Germinal center (tissue), 1 donor: ENCODE results near the gene SLIT1.
A peak's percentile ranks its signal among the peaks of the same experiment; 100 is the strongest.

ENCODE experiments used
- DNase-seq: peaks from one replicate; pipeline ENCODE4 v3.0.0; 2012; ENCODE audit warnings: mixed read lengths, low spot score

SLIT1 gene

DNA sequence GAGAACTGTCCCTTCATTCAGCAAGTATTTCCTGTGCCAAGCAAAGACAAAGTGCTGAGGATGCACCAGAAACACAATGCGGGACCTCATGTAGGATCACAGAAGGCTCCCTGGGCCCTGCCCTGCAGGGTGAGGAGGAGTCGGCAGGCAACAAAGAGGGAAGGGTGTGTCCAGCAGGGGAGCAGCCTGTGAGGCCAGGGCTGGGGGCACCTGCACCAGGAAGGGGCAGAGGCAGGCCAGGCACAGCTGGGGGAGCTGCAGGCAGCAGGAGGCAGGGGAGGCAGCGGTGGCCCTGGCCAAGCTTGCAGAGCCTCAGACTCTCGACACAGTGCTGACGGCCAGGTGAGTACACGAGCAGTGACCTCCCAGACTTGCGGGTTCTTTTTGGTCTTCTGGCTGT, 123.3 kb downstream of the SLIT1 start:
- DNase-seq = no peak

DNA sequence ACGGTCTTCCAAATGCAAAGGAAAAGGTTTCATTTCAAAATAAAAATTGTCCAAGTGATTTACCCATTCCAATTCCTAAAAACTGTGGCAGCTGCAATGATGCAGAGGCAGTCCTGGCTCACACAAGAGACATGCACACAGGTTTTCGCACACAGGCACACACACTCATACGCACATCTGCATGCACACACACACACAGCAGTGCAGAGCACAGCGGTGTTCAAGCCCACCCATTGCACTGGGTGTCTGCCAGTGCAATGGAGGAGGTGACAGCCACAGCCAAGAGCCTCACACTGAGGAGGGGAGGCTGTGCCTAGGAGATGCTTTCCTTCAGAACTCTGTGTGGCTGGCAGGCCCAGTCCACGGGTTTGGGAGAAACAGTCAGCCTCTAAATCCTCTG, 123.7 kb downstream of the SLIT1 start:
- no peak for DNase-seq

DNA sequence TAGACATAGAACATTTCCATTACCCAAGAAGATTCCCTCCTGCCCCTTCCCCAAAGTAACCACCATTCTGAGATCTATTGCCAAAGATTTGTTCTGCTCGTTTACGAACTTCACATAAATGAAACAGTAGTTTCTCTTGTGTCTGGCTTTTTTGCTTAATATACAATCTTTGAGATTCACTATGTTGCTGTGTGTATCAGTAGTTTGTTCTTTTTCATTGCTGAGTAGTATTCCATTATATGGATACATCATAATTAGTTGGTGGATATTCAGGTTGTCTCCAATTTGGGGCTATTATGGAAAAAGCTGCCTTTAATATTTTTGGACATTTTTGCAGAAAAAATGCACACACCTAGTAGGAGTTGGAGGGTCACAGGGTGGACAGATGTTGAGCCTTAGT, 124.3 kb downstream of the SLIT1 start:
- no peak for DNase-seq

DNA sequence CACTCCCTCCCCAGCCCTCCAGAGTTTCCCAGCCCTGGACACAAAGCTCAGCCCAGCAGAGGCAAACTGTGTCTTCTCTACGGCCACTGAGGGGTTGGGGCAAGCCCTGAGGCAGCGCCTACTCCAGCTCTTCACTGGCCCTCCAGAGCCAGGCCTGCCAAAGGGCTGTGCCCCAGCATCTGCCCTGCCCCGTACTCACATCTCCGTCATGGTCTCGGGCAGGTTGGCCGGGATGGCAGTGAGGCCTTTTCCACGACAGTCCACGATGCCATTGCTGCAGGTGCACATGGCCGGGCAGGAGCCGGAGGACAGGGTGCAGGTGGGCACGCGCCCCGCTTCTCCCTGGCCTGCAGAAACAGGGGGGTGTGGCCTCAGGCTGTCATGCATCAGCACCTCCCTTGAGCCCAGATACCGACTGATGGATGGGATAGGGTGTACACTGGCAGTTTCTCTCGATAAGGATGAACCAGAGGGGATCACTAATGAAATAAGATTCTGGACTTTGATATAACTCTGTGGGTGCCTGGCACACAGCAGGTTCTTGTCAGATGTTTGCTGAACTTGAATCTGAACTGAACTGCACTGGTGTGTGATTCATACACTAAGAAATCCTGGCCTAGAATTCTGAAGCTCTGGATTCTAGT, 125.2 kb downstream of the SLIT1 start:
- DNase-seq = no peak

DNA sequence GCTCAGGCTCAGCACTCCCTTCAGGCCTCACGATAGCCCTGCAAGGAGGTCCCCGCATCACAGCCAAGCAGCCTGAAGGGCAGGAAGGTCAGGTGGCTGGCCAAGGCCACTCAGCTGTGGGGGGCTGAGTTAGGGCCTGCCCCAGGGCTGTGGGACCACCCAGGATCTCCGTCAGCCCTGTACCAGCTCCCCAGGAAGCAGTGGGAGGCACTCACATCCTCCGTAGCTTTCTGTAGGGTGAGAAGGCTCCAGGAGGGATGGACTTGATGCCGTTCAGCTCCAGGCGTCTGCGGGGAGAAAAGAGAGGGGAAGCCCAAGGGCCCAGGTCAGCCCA, 125.9 kb downstream of the SLIT1 start:
- DNase-seq = no peak

DNA sequence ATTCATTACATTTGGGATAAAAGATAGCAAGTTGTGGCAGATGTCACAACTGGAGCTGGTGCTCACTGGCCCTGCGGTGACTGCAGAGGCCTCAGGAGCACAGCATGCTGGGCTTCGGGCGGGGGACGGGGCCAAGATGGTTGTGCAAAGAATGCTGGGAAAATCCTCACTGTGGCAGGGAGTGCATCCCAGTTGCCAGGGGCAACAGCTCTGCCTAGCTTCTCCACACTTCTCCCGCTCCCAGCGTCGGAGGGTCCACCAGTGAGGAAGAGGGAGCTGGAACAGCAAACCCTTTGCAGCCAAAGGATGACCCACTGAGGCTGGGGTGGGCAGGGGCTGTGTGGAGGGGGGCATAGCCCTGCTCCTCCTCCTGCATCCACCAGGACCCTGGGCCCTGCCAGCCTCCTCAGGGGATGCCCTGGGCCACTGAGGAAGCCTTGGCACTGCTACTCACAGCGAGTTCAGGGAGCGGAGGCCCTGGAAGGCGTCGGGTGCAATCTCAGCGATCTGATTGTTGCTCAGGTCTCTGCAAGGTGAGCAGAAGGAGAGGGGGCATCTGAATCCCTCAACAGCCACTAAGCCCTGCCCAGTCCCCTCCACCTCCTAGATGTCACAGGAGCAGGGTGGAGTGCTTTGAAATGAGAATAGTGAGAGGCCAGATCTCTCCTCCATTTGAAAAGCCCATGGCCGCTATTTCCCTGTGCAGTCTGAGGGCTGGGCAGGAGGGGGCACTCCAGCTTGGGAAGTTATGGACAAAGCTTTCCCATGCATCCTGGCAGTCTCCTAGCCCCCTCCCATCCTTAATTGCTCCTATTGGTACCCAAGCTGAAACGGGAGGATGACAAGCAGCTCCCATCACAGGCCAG, 126.5 kb downstream of the SLIT1 start:
- no peak for DNase-seq

DNA sequence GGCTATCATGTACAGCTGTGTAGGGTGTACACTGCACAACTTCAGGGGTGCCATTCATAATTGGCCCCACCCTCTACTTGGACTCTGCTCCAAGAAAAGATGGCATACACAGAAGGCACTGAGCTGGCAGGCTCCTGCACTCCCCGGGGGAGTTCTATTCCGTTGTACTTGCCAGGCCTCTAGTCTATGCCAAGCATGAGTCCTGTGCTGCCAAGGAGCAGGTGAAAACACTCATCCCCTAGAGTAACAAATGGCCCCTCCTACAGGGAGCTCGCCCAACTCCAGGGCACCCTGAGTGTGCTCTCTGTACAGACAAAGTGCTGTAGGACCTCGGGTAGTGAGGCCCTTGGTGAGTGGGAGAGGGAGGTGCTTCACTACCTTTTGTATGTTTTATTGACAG, 127.2 kb downstream of the SLIT1 start:
- DNase-seq = no peak

DNA sequence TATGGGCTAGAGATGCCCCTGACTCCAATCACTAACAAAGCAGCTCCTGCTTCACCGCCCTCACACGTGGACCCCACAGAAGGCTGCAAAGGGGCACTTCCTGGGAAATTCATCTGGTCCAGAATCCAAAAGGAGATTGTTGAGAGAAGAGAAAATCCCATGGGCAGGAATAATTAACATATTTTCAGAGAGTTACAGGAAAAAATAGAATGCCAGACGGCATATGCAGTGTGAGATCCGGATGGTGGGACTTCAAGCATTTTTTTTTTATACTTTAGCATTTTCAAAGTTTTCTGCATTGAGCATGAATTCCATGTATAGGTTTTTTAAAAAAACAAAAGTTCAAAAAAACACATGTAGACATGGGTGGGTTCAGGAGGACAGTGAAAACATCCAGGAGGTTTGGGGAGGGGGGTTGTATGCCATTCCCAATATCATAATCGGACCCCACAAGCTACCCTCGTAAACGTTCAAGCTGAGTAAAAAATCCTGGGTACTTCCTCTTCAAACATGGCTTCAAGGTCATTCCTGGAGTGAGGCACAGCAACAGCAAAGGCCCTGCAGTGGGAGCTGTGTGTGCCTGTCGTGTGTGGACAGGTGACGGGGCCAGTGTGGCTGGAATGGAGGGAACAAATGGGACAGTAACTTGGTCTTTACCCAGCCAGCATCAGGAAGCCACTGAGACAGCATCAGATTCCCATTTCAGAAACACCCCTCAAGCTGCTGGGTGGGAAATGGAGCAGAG, 128.1 kb downstream of the SLIT1 start:
- no peak for DNase-seq

DNA sequence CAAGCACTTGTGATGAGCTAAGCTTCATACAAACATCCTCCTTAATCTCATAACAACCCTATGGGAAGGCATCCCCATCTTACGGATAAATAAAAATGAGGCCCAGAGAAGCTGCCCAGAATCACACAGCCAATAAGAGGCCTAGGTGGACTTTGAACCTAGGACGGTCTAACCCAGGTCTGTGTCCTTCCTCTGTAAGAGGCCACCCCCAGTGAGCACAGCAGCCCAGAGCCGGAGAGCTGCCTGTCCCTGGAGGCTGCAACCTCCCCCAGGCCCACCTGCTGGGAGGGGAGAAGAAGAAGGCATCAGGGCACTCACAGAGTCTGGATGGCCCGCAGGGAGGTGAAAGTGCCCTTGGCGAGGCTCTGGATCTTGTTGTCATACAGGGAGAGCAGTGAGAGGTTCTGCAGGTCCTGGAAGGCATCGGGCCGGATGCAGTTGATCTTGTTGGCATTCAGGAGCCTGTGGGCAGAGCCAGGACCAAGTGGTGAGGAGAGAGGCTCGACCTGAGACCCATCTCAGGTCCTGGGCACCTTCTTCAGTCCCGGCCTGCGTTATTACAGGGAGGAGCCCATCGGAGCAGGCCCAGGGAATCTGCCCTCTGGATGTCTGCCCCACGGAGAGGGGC, 129.6 kb downstream of the SLIT1 start:
- DNase-seq = no peak

DNA sequence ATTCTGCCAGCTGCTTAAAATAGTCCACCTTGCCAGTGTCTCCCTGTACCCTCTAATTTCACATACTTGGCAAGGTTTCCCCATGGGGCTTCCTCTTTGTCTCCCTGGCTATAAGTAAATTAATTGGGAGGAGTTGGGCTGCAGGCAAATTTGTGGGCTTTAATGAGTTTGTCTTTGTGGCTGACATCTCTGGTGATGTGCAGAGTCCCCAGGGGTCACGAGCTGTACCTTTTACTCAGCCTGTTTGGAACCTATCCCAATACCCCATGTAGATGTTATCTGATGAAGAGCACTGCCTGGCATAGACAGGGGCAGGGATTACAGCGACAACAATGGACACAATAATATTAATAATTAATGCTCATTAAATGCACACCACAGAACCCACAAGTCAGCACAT, 132.5 kb downstream of the SLIT1 start:
- no peak for DNase-seq

DNA sequence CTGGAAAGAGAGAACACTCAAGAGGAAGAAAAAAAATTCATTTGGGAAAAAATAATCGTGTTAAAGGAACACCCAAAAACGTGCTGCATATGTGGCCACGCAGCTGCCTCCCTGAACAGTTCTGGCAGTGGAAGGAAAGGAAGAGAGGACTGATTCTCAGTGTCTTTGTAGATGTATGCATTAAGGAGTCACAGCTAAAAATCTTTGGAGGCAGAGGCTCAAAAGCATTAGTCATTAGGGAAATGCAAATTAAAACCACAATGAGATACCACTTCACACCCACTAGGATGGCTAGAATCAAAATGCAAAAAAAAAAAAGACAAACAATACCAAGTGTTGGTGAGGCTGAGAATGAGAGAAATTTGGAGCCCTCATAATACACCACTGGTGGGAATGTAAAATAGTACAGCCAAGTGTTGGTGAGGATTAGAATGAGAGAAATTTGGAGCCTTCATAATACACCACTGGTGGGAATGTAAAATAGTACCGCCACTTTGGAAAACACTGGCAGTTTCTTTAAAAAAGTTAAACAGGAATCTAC, 134.7 kb downstream of the SLIT1 start:
- no peak for DNase-seq

DNA sequence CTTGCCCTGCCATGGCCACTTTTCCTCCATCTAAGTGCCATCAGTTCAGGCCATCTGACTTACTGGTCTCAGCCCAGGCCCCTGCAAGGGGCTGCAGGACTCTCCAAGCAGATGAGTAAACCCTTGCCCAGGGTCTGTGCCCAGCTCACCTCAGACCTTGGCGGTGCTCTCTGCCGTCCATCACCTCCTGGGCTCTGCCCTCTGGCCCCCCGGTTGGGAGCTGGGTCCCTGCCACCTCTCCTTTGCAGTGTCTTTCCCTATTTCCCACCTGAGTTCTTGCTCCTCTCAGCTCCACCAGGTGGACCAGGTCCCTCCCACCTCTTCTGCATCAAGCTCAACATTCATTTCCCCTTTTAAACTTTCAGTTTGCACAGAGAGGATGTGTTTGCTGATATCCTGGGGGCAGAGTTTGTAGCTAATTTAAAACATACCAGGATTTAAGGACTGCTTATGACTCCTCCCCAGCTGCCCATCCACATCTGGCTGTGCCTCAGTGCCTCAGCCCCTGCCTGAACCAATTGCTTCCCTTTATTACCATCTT, 135.5 kb downstream of the SLIT1 start:
- peak; percentile 31 for DNase-seq

DNA sequence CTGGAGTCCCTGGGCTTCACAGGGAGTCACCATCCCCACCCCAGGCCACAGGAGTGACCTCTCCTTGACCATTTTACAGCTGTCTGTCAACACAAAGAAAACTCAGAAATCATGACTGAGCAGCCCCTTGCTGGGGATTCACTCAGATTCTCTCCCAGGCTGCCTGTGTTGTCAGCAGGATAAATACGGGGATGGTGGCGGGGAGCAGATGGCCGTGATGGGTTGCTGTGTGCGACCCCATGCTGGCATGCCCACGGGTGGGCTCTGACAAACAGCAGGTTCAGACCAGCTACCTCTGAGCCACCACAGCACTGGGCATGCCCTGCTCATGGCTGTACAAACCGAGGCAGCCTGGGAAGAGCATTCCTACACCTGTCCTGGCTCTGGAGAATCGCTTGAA, 136.1 kb downstream of the SLIT1 start:
- no peak for DNase-seq

DNA sequence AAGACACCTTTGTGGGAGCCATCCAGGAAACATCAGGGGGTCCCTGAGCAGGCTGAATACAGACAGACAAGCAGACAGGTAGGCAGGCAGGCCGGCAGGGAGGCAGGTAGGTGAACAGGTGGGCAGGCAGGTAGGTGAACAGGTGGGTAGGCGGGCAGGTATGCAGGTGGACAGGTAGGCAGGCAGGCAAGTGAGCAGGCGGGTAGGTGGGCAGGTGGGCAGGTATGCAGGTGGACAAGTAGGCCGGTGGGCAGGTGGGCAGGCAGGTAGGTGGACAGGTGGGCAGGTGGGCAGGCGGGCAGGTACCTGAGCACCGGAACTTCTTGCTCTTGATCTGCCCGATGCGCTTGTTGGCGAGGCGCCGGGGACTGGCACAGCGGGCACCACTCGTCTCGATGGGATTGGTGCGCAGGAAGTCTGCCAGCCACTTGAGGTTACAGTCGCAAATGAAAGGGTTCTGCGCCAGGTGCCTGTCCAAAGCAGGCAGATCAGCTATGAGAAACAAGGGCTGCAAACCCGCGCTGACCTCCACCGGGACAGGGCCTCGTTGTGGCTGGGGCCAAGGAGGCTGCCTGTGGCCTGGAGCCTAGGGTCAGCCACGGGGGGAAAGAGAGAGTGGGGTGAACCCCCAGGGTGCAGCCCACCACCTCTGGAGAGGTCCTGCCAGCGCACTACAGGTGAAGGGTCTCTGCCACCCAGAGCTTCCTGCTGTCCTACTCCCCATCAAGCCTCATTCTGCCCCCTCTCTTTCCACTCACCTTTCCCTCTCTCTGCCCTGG, 136.9 kb downstream of the SLIT1 start:
- DNase-seq = no peak

DNA sequence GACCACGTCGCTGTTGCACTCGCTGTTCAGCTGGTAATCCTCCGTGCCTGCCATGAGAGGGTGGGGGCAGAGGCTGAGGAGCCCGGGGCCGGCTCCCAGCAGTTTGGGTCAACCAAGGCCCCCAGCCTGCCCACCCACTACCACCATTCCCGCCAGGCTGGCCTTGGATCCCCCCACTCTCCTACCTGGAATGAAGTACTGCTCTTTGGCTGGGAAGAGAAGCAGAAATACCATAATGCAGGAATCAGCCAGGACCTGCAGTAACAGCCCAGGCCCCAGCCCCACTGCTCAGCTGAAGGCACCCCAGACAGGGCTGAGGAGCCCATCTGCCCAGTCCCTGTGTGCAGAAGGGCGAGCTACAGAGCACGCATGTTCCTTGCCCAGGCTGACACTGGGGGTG, 138.0 kb downstream of the SLIT1 start:
- DNase-seq = no peak

DNA sequence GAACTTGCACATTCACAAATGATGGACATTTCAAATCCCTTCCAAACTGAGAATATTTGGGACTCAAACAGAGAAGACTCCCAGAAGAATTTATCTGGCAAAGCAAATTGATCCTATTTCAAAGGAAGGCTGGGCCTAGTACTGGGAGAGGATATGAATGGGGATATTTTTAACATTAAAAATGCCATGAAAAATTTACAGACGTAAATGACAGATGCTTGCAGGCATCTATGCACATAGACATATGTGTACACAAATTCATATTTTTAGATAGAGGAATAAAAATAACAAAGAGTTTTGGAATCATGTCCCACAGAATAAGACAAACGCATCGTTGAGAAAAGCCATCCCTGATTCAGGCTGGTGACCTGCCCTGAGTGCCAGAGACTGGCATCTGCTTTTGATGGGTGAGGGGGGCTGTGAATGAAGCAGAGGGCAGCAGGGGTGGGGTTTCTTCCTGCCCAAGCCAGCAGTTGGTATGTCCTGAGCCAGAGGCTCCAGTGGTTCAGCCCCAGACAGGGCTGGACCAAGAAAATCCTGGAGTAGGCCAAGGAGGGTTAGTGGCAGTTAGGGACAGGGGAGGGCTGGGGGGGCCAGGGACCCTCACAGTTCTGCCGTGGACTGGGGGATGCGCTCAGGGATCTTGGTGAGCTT, 138.5 kb downstream of the SLIT1 start:
- no peak for DNase-seq

DNA sequence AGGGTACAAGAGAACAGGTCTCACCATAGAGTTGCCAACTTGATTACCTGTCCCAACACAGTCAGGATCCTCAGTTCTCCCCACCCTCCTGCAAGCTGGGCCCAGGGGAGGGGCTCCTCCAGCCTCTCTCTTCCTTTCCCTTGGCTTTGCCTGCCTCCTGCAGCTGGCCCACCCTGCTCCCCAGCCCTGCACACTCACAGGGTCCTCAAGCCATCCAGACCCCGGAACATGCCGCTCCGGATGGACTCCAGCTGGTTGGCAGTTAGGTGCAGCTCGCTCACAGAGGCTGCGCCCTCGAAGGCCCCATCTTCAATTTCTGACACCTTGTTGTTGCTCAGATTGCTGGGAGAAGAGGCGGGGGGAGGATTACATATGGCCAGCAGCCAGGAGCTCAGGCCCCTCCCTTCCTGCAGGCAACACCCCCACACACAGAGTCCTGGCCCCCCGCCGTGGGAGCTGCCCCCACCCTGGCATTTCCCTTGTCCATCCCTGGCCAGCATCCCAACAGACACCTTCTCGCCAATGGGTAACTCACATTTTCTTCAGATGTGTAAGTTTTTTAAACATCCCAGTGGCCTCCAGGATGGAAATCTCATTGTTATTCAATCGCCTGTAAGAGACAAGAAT, 139.2 kb downstream of the SLIT1 start:
- DNase-seq = no peak

DNA sequence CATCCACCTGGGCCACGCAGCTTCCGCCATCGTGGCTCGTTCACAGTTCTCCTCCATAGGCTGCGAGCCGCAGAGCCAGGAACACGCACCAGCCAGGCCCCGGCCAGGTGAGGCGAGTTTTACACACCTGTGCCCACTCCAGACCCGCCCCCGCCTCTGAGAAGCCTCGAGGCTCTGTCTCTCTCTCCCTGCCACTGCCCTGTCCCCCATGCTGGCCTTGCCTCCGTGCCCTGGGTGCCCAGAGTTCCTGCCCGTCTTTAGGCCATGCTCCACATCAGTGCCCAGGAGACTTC, 142.2 kb downstream of the SLIT1 start:
- no peak for DNase-seq

DNA sequence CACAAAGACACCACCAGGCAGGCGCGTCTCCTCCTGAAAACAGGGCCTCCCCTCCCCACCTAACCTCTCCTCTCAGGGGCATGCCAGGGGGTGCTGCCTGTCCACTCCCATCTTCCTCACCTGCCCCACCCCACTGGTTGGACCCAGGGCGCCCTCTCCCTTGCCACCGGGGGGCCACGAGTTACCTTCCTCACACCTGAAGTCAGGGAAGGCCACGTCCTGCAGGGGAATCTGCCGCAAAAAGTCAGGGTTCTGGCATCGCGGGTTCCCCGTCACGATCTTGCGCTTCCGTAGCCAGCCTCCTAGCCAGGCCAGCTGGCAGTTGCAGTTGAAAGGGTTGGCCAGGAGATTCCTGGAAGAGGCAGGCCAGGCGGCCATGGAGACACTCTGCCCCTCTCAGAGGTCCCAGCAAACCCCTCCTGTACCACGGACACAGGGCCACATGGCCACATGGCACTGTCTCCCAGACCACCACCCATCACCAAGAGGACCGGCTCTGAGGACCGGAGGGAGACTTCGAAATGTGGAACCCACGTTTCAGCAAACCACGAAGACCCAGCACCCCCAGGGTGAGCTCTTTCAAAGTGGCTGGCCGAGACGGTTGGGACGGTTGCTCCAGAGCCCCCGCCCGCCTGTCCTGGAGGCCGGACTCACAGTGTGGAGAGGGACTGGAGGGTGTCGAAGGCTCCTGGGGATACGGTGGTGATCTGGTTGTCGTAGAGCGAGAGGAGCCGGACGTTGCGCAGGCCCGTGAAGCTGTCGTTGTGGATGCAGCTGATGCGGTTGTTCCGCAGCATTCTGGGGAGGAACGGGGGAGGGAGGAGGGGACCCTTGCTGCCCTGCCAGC, 142.8 kb downstream of the SLIT1 start:
- no peak for DNase-seq

DNA sequence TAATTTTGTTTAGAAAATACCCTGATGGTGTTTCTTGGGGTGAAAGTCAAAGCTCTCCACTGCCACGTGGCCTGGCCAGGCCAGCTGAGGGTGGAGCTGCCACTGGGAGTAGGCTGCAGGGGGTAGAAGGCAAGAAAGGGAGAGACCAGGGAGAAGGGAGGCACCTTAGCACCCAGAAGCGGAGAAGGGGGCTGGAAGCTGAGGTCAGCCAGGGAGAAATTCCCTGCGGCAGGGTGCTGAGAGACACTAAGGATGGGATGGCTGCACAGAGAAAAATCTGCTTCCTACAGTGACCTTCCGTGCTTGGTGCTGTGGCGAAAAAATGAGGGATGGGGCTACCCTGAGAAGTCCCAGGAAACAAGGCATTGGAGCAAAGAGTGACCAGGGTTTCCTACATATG, 143.7 kb downstream of the SLIT1 start:
- no peak for DNase-seq
